Bone marrow (tissue), 2 donors: Measurements from ENCODE around the gene PRKCA.

ENCODE experiments used
- DNase-seq, 2 donors: peaks; one replicate each; lab custom pipeline; 2025; lab: John Stamatoyannopoulos, UW

Gene PRKCA

GRCh38 chr17:66414561-66415175 lies 112.3 kb downstream of the PRKCA start:
- no peak for DNase-seq

- no peak for DNase-seq
Observed at GRCh38 chr17:66415366-66416206, 113.2 kb downstream of the PRKCA start.

- DNase-seq = no peak
Observed at GRCh38 chr17:66416207-66416940, 114.0 kb downstream of the PRKCA start.

GRCh38 chr17:66417300-66417719 lies 114.9 kb downstream of the PRKCA start:
- no peak for DNase-seq

GRCh38 chr17:66420961-66421371 lies 118.6 kb downstream of the PRKCA start:
- DNase-seq = no peak

- no peak for DNase-seq
Observed at GRCh38 chr17:66422186-66422585, 119.8 kb downstream of the PRKCA start.

GRCh38 chr17:66423056-66423955 lies 120.9 kb downstream of the PRKCA start:
- DNase-seq = no peak

- DNase-seq = no peak
Observed at GRCh38 chr17:66425756-66426396, 123.5 kb downstream of the PRKCA start.

GRCh38 chr17:66426397-66427033 lies 124.1 kb downstream of the PRKCA start:
- peak in 1 of 2 donors; percentile 38 for DNase-seq

- DNase-seq = no peak
Observed at GRCh38 chr17:66427134-66427533, 124.7 kb downstream of the PRKCA start.

GRCh38 chr17:66429680-66430079 lies 127.3 kb downstream of the PRKCA start:
- no peak for DNase-seq

GRCh38 chr17:66430846-66431795 lies 128.7 kb downstream of the PRKCA start:
- DNase-seq = no peak

- DNase-seq = no peak
Observed at GRCh38 chr17:66431910-66432309, 129.5 kb downstream of the PRKCA start.

GRCh38 chr17:66432411-66432957 lies 130.1 kb downstream of the PRKCA start:
- DNase-seq = no peak

GRCh38 chr17:66432996-66433551 lies 130.7 kb downstream of the PRKCA start:
- no peak for DNase-seq

GRCh38 chr17:66435182-66435581 lies 132.8 kb downstream of the PRKCA start:
- no peak for DNase-seq

- DNase-seq = no peak
Observed at GRCh38 chr17:66436631-66437030, 134.2 kb downstream of the PRKCA start.

- no peak for DNase-seq
Observed at GRCh38 chr17:66437476-66438026, 135.1 kb downstream of the PRKCA start.

GRCh38 chr17:66438101-66438500 lies 135.7 kb downstream of the PRKCA start:
- DNase-seq = no peak
